HG02798 (cell line): ENCODE data around the gene SUDS3.
"Not testable (repeated sequence)": the region's sequence is repeated elsewhere in the genome, so short reads cannot be mapped to it uniquely, and the experiment has no call there.

Experiments used
- ATAC-seq: cut with Tn5 transposase; IDR thresholded peaks from one replicate; pipeline ENCODE4 v1.9.1; 2021; ENCODE audit warnings: mild to moderate bottlenecking; ENCODE audit not compliant: unreplicated experiment, poor library complexity

SUDS3 gene

GRCh38 chr12:118391424-118391823, 15.1 kb downstream of the SUDS3 start:
- no peak for ATAC-seq

DNA sequence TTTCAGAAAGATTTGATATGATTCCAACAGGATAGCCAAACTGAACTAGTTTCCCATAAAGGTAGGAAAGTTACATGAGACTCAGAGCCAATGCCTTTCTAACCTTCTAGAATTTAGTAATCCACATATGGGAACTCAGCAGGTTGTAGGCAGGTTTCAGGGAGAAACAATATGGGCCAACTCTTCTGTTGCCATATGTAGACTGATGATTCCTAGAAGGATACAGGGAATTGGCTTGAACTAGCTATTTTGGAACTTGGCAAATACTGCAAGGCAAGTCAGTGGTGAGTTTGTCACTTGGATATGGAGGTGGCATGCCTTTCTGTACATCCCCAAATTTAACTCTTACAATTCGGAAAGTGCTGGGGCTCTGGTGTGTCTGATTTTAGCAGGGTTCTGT, 15.5 kb downstream of the SUDS3 start:
- no peak for ATAC-seq

DNA sequence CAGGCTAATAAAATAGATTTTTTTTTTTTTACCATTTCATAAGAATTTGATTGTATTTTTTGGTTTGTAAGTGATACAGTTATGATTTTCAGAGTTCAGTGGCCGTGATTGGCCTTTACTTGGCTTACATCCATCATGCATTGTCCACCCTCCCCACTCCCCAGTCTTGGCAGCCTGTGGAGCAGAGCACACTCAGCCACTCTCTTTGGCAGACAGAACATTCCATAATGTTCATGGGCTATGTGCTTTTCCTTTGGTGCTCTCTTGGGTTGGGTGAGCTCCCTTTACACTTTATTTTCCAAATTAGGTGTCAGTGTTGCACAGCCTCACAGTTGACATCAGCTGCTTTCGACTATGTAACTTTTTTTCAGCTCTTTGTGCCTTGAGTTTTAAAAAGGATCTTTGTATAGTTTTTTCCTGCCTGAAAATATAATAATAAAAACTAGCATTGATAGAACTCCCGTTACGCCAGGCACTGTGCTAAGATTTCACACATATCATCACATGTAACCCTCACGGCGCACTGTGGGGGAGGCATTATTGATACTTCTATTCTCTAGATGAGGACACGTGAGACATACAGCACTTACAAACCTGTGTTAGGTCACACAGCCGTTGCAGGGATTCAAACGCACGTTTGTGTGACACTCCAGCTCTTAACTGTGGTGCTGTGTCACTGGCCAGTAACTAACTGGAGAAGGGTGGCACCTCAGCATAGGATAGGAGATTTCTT, 21.5 kb downstream of the SUDS3 start:
- ATAC-seq, result no peak

DNA sequence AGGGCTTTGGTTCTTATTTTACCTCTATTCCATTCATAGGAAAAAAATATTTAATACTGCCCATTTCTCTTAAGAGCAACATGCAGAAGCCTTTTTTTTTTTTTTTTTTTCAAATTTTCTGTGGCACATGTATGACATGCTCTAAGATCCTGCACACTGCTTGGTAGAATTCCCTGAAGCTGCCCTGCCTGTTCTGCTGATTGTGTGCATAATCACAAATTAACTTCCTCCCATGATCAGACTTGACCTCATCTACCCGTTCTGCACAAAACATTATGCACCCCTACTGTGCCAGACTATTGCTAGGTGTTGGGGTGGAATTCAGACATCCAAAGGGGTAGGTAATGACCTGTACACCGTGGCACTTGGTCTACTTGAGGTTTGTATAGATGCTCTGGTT, 22.2 kb downstream of the SUDS3 start:
- ATAC-seq, result no peak

DNA sequence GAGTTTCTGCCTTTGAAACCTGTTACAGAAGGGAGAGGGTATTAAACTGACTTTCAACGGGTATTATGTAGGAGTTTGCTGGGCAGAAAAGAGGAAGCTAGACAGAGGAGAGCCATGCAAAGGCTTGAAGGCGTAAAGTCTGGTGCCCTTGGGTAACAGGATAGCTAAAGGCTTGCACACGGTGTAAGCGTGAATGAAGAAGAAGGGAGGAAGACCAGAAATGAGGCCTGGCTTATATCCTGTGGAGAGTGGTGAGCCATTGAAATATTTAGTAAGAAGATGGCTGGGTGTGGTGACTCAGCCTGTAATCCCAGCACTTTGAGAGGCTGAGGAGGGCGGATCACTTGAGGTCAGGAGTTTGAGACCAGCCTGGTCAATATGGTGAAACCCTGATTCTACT, 22.6 kb downstream of the SUDS3 start:
- ATAC-seq, result no peak

GRCh38 chr12:118402251-118402650, 25.9 kb downstream of the SUDS3 start:
- ATAC-seq, result no peak

DNA sequence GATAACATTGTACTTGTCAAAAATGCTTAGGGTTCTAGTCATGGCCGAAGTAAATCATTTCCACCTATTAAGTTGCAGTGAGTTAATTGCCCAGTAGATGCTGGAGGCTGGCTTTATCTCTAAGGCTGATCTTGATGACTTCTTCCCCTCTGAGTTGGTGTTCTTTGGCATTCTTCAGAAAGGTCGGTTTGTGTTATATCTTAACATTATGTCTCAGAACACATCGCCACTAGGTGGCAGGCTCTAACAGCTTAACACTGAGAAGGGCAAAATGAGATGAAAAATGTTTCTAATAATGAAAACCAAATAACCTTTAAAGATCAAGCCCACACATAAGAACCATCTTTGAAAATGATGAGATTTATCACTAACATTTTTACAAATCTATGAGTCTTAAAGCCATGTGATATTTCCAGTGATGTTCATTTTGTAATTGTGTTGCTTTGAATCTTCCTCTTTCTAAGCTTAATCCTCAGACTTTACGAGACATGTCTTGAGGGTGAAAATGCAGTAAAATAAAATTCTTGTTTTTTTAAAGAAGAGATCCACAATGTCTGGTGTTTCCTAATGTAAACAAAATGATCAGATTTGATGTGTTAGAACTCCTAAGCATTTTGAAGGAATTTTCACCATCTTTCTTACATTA, 28.6 kb downstream of the SUDS3 start:
- no peak for ATAC-seq

- ATAC-seq, result not testable (repeated sequence)
These were observed 31.9 kb downstream of the SUDS3 start for GRCh38 chr12:118408241-118408640.

DNA sequence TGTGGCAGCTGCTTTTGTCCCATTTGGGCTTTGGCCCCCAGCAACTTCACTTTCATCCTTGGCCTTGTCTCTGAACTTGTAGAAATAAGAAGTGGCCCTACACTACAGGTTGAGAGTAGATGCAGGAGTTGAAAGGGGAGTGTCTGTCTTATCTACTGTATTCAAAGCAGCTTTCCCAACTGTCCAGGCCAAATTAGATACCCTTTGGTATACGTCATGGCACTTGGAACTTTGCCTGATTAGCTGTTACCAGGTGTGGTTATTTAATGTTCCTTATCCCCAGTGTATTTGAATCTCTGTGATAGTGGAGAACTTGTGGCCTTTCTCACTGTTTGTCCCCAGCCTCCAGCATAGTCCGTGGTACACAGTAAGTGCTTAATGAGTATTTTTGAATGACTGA, 33.5 kb downstream of the SUDS3 start:
- ATAC-seq, result no peak

DNA sequence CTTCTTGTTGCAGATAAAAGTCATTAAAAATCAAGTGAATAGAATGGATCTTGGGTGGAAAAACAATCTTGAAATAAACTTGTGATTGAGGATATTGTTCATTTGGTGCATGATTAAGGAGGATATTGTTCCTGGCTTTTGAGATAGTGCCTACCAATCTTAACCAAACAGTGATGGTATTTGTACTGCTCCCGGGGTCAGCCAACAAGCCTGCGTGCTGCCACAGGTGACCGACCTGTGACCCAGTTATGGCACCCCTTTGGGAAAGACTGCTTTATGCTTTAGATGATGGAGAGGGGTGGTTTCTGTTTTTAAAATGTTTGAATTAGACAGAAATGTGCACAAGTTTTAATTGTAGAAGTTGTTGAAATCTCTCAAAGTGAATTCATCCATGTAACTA, 41.6 kb downstream of the SUDS3 start:
- no peak for ATAC-seq

DNA sequence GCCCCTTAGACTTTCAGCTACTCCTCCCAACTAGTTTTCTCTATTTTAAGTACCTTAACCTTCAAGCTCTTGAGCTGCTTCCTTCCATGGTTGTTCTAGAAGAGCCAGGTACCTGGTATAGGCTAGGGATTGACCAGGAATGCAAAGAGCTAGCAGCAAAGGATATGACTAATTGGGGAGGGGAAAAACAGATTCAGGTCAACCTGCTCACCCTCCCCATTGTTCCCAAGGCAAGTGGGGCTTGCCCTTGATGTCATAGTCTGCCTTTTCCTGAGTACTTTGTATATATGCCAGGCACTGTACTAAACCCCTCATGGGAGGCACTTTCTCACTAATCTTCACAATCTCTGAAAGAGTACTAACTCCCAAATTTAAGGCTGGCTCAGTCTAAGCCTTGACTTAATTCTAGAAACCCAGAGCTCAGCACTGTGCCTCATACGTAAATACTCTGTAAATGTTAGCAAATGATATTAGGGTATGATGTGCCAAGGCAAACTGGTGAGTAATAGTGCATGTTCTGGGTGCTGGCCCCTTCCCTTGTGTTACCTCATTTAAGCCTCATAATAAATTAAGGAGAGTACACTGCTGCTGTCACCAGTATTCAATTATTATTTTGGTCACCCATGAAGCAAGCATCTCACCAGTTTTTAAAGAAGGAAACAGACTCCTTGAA, 42.2 kb downstream of the SUDS3 start:
- no peak for ATAC-seq

DNA sequence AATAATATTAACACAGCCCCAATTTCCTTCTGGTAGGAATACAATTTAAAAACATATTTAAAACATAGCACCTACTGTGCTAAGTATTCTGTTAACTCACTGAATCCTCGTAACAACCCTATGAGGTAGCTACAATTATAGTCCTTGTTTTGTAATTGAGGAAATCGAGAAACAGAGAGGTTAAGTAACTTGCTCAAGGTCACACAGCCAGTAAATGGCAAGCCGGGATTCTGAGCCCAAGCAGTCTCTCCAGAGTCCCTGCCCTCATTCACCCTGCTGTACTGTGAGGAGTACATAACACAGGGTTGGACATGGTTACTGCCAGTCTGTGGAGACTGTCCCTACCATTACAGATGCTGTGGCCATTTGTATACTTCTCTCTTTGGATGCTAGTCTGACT, 44.3 kb downstream of the SUDS3 start:
- no peak for ATAC-seq

DNA sequence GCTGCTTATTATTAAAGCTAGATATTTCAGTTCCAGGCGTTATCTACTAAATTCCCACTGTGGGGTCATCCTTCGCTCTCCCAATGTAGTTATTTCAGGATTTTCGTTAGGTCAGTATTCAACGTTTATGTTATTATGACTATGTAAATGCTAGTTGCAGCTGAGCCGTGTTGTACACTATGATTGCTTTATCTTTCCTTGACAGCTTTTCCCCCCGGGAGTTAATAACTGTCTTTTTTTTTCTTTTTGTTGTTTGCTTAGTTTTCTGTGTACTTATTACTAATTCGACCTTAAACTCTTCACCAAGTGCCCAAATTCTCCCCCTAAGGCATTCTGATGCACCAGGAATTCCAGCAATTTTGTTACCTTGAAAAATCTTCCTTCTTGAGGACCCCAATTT, 48.5 kb downstream of the SUDS3 start:
- no peak for ATAC-seq

DNA sequence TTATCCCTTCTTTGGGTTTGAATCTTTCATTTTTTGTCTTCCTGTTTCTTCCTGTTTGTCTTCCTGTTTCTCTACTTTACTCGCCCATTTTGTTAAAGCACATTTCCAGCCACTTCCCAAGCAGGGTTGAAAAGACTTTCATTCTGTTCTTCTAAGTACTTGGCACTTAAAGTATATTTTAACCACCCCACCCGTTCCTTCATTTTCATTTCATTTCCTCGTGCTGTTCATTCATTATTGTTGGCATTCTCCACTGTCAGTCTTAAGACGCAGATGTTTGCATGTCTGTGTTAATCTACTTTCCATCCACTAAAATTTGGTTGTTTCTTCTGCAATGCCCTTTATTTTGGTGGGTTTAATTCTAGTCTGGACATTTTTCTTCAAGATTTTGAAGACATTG, 49.0 kb downstream of the SUDS3 start:
- no peak for ATAC-seq

GRCh38 chr12:118427819-118428218, 51.5 kb downstream of the SUDS3 start:
- no peak for ATAC-seq

- ATAC-seq, result no peak
These were observed 52.3 kb downstream of the SUDS3 start for GRCh38 chr12:118428643-118429042.

DNA sequence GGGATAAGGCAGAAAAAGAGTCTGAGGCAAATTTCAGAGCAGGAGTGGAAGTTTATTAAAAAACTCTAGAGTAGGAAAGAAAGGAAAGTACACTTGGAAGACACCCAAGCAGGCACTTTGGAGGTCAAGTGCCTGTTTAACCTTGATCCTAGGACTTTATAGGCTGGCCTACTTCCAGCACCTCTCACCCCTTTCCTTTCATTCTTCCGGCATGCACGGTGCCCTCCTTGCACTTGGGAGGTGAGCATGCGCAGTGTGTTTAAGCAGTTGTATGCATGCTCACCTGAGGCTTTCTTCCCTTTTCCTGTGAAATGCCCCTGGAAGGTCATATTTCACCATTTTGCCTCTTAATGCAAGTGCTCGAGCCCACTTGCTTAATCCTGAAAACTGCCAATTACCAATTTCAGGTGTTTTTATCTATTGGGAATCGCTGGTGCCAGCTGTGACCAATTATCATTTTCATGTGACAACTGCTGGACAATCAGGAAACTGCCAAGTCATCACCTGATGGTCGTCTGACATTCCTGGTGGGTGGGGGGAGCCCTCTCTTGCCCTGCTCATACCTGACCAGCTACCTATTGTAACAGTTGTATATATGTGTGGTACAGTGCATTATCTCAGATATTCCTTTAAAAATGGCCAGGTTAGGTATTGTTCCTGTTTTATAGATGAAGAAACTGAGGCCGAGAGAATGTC, 53.5 kb downstream of the SUDS3 start:
- no peak for ATAC-seq

GRCh38 chr12:118430516-118430915, 54.2 kb downstream of the SUDS3 start:
- ATAC-seq, result no peak

- ATAC-seq, result no peak
These were observed 56.6 kb downstream of the SUDS3 start for GRCh38 chr12:118432812-118433545.

DNA sequence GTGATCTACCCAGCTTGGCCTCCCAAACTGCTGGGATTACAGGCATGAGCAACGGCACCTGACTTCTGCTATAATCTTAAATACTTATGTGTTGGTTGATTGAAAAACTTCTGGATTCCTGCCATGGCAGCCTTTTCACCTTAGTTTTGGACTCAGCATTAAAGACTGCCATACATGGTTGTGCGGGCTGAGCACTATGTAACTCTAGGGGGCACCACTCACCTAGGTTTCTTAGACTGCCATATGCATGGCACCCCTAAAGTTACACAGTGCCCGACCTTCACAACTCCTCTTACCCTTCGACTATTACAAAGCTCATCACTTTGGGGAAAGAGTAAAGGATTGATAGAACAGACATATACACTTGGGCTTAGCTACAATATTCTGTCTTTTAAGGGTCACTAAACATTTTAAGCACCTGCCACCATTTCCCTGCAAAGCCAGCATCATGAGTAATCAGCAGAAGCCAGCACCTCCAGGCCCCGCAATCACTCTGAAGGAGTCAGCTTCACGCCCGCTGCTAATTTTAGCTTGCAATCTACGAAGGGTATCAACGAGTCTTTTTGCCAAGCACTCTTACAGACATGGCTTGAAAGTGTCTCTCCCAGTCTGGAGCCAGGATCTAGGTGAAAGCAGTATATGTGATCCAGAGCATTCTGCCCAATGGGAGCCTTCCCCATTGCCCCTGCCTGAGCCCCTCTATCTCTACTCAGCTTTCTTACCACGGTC, 59.8 kb downstream of the SUDS3 start:
- no peak for ATAC-seq
